ENCODE measurements around the gene CLSTN1. TPM values are rescaled to one million over a fixed set of nuclear protein-coding genes. Genes with fewer than 3 reads are reported as not detected.

CLSTN1 gene
- total and polyA plus RNA-seq, 5 experiments from 2014 or later: 10.7 to 63.1 (median 32.3) TPM

DNA sequence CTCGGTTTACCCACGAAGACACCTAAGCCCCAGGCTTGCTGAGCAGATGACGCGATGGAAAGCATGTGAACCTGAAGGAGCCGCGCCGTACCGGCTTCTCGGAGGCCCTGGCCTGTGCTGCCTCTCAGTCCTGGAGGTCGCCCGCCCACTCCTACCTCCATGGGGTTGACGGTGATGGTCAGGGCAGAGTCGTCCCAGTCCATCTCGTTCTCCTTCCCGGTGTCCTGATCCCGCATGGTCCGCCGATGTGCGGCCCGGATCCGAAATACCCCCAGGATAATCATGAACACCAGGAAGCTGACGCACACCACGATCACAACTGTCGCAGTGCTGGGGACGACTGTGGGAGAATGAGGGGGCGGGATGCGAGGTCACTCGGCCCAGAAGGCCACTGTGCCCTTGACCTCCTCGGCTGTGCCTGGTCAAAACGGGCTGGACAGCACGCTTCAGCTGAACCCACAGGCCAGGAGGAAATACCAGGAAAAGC lies 92.7 kb downstream of the CLSTN1 start:
- POLR2A ChIA-PET: interaction anchor here (0.8 to 38.5 kb wide), 5 partner anchors 9 to 103 kb away, joined by 3 to 1258 read pairs (median 11); no protein-coding TSS in a partner anchor
- no peak for ATAC-seq

DNA sequence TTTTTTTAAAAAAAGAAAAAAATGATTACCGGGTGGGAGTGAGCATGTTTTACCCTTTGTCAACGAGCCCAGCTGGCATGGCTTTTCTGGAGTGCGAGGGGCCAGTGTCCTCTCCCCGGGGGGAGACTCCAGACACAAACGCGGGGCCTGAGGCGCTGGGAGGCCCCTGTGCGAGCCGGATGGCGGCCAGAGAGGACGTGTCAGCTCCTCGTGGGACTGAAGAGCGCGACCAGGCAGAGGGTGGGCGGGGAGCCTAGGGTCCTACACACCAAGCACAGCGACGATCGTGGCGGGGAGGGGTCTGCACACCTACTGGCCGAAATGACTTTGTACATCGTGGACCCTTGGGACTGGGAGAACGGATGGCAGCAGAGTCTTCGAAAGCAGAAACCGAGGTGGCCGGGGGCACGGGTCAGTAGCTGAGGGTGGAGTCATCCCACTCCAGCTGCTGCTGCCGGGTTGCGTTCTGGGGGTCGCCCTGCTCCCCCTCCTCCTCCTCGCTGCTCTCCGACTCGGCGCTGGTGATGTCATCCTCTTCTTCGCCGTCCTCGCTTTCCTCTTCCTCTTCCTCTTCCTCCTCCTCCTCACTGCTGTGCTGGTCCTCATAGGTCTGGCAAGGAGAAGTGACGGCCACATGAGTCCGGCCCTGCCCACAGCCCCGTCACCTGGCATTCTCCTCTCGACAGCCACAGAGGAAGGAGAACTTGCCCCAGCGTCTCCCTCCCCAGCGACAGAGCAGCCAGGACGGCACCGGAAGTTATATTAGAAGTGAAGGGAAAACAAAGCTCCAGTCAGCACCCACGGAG lies 93.5 kb downstream of the CLSTN1 start:
- H3K4me1 Mint-ChIP-seq: peaks cover 35 to 84% (median 74%) of the 10 kb centered on the region in 4 donors
- H3K27me3 Mint-ChIP-seq: no peaks in the 10 kb centered on the region
- H3K9me3 Mint-ChIP-seq: no peaks in the 10 kb centered on the region
- peaks cover 0 to 84% (median 47%) of the 10 kb centered on the region in 3 donors for H3K36me3 Mint-ChIP-seq
- peak overlapping the region; percentile 25 to 82 (median 75) for H3K4me3 Mint-ChIP-seq
- H3K27ac Mint-ChIP-seq: peak overlapping the region in 9 of 10 donors; percentile 74 to 97 (median 92)
- ATAC-seq (no peak), DNase-seq (peak in 1 of 10 donors; percentile 64)
- POLR2A ChIA-PET: interaction anchor here (0.6 to 38.5 kb wide), 9 partner anchors 8 to 102 kb away, joined by 3 to 1258 read pairs (median 3); partner anchors contain the start of gene PIK3CD

More for the DNA sequence above, 92.7 kb downstream of the CLSTN1 start:
- Mint-ChIP-seq H3K4me1 (peaks cover 35 to 85% (median 74%) of the 10 kb centered on the region in 4 donors), H3K4me3 (peak overlapping the region in 8 of 10 donors; percentile 22 to 82 (median 76)), H3K9me3 (no peaks in the 10 kb centered on the region), H3K36me3 (peaks cover 0 to 87% (median 52%) of the 10 kb centered on the region in 3 donors), H3K27ac (peak overlapping the region; percentile 74 to 97 (median 91)), H3K27me3 (no peaks in the 10 kb centered on the region)
- DNase-seq: no peak

DNA sequence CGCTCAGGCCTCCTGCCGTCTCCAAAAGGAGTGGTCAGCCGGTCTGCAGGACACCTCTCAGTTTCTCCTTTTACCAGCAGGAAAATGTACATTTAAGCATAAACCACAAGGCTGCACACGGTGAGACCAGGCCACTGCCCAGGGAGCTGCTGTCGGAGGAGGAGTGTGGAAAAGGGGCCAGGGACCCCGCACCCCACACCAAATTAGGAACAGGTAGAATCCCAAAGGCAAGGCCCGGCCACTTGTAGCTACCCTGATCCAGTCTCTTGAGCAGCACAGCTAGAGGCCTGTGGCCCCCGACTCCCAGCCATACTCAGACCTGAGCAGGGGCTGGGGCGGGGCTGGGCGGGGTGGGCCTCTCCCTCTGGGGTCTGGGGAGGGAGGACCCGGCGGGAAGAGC lies 94.2 kb downstream of the CLSTN1 start:
- Mint-ChIP-seq H3K4me1 (peaks cover 40 to 85% (median 81%) of the 10 kb centered on the region in 4 donors), H3K9me3 (no peaks in the 10 kb centered on the region), H3K36me3 (peaks cover 0 to 86% (median 46%) of the 10 kb centered on the region in 3 donors), H3K27ac (peak overlapping the region; percentile 95 to 98 (median 96)), H3K27me3 (no peaks in the 10 kb centered on the region), H3K4me3 (peak overlapping the region in 8 of 10 donors; percentile 64 to 90 (median 82))
- ATAC-seq (no peak), DNase-seq (no peak)
- POLR2A ChIA-PET: interaction anchor here (0.6 to 38.5 kb wide), 10 partner anchors 8 to 102 kb away, joined by 3 to 1258 read pairs (median 3); partner anchors contain the start of gene PIK3CD

- H3K4me1 Mint-ChIP-seq: peaks cover 39 to 87% (median 84%) of the 10 kb centered on the region in 4 donors
- POLR2A ChIA-PET: interaction anchor here (0.6 to 38.5 kb wide), 9 partner anchors 9 to 101 kb away, joined by 3 to 1258 read pairs (median 5); partner anchors contain the start of gene PIK3CD
- ATAC-seq: peak; percentile 79 to 89
- H3K36me3 Mint-ChIP-seq: peaks cover 0 to 86% (median 48%) of the 10 kb centered on the region in 3 donors
- H3K4me3 Mint-ChIP-seq: peak overlapping the region; percentile 64 to 90 (median 82)
- peak overlapping the region; percentile 95 to 98 (median 96) for H3K27ac Mint-ChIP-seq
- no peaks in the 10 kb centered on the region for H3K9me3 Mint-ChIP-seq
- H3K27me3 Mint-ChIP-seq: no peaks in the 10 kb centered on the region
- peak in 9 of 10 donors; percentile 50 to 92 (median 74) for DNase-seq
These were observed 95.1 kb downstream of the CLSTN1 start for GRCh38 chr1:9728451-9729295.

- H3K27me3 Mint-ChIP-seq: no peaks in the 10 kb centered on the region
- peak overlapping the region; percentile 95 to 98 (median 96) for H3K27ac Mint-ChIP-seq
- H3K9me3 Mint-ChIP-seq: no peaks in the 10 kb centered on the region
- peaks cover 36 to 86% (median 78%) of the 10 kb centered on the region in 4 donors for H3K4me1 Mint-ChIP-seq
- ATAC-seq: no peak
- POLR2A ChIA-PET: interaction anchor here (0.6 to 38.5 kb wide), 11 partner anchors 10 to 218 kb away, joined by 3 to 1258 read pairs (median 4); partner anchors contain the start of gene PIK3CD
- no peak for DNase-seq
- peak overlapping the region; percentile 22 to 84 (median 79) for H3K4me3 Mint-ChIP-seq
- H3K36me3 Mint-ChIP-seq: peaks cover 0 to 88% (median 50%) of the 10 kb centered on the region in 3 donors
These were observed 96.7 kb downstream of the CLSTN1 start for GRCh38 chr1:9726905-9727595.

- peaks cover 0 to 87% (median 49%) of the 10 kb centered on the region in 3 donors for H3K36me3 Mint-ChIP-seq
- peak overlapping the region in 7 of 10 donors; percentile 28 to 84 (median 55) for H3K4me3 Mint-ChIP-seq
- H3K27ac Mint-ChIP-seq: peak overlapping the region in 9 of 10 donors; percentile 47 to 97 (median 83)
- no peak for ATAC-seq
- no peaks in the 10 kb centered on the region for H3K27me3 Mint-ChIP-seq
- no peaks in the 10 kb centered on the region for H3K9me3 Mint-ChIP-seq
- POLR2A ChIA-PET: interaction anchor here (0.6 to 38.5 kb wide), 5 partner anchors 18 to 98 kb away, joined by 3 to 1258 read pairs (median 27); partner anchors contain the start of gene PIK3CD
- H3K4me1 Mint-ChIP-seq: peaks cover 31 to 86% (median 76%) of the 10 kb centered on the region in 4 donors
- no peak for DNase-seq
These were observed 97.4 kb downstream of the CLSTN1 start for GRCh38 chr1:9726406-9726805.

GRCh38 chr1:9724706-9725476 lies 98.9 kb downstream of the CLSTN1 start:
- Mint-ChIP-seq H3K36me3 (peaks cover 0 to 89% (median 45%) of the 10 kb centered on the region in 3 donors), H3K4me1 (peaks cover 27 to 85% (median 71%) of the 10 kb centered on the region in 4 donors), H3K27me3 (no peaks in the 10 kb centered on the region), H3K4me3 (peak overlapping the region in 7 of 10 donors; percentile 10 to 83 (median 53)), H3K9me3 (no peaks in the 10 kb centered on the region), H3K27ac (peak overlapping the region; percentile 62 to 92 (median 84))
- POLR2A ChIA-PET: interaction anchor here (0.6 to 38.5 kb wide), 5 partner anchors 25 to 97 kb away, joined by 4 to 1258 read pairs (median 14); partner anchors contain the start of gene PIK3CD
- DNase-seq (peak; percentile 49 to 82 (median 68)), ATAC-seq (peak; percentile 13 to 16)

DNA sequence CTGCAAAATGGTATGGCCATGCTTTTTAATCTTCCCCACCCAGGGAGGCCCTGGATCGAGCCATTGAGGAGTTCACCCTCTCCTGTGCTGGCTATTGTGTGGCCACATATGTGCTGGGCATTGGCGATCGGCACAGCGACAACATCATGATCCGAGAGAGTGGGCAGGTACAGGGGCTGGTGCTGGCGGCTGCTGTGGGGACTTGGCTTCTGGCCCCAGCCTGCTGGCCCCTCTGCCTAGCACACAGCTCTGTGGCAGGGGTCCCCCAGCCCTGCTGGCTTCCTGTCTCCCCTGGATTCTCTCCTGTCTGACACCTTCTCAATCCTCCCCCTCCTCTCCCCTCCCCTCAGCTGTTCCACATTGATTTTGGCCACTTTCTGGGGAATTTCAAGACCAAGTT lies 99.8 kb downstream of the CLSTN1 start:
- Mint-ChIP-seq H3K4me3 (peak overlapping the region in 5 of 10 donors; percentile 30 to 77 (median 59)), H3K27me3 (no peaks in the 10 kb centered on the region), H3K9me3 (no peaks in the 10 kb centered on the region), H3K36me3 (peaks cover 0 to 90% (median 41%) of the 10 kb centered on the region in 3 donors), H3K27ac (peak overlapping the region in 9 of 10 donors; percentile 46 to 88 (median 78)), H3K4me1 (peaks cover 24 to 89% (median 73%) of the 10 kb centered on the region in 4 donors)
- no peak for ATAC-seq
- peak in 1 of 10 donors; percentile 42 for DNase-seq
- POLR2A ChIA-PET: interaction anchor here (0.6 to 38.5 kb wide), 6 partner anchors 24 to 365 kb away, joined by 3 to 1258 read pairs (median 10); partner anchors contain the start of gene PIK3CD

DNA sequence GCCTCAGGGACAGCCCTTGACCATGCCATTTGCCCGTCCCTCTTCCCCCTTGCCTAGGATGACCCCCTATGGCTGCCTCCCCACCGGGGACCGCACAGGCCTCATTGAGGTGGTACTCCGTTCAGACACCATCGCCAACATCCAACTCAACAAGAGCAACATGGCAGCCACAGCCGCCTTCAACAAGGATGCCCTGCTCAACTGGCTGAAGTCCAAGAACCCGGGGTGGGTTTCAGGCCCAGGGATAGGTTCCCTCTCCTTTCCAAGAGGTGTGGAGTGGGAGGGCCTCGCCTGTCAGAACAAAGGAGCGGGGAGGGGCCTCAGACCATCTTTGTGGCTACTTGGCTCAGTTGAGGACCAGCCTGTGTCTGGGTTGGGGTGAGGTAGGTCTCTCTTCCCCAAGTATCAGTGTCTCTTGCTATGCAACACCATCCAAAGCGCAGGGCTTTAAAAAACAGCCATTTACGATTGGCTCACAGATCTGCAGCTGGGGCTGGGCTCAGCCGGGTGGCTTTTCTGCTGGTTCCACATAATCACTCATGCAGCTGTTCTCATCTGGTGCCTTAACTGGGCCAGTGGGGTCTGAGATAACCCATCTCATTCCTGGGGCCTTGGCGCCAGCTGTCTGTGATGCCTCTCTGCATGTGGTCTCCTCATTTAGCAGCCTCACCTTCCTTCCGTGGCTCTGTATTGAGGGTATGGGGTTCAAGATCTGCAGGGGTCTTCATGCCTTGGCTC lies 100.5 kb downstream of the CLSTN1 start:
- peaks cover 20 to 86% (median 69%) of the 10 kb centered on the region in 4 donors for H3K4me1 Mint-ChIP-seq
- H3K4me3 Mint-ChIP-seq: peak overlapping the region in 5 of 10 donors; percentile 18 to 77 (median 53)
- no peaks in the 10 kb centered on the region for H3K27me3 Mint-ChIP-seq
- POLR2A ChIA-PET: interaction anchor here (0.6 to 38.5 kb wide), 7 partner anchors 24 to 366 kb away, joined by 3 to 1258 read pairs (median 14); partner anchors contain the start of gene PIK3CD
- H3K36me3 Mint-ChIP-seq: peaks cover 0 to 87% (median 40%) of the 10 kb centered on the region in 3 donors
- peak overlapping the region; percentile 2 to 94 (median 82) for H3K27ac Mint-ChIP-seq
- peak in 1 of 10 donors; percentile 58 for DNase-seq
- no peak for ATAC-seq
- no peaks in the 10 kb centered on the region for H3K9me3 Mint-ChIP-seq

DNA sequence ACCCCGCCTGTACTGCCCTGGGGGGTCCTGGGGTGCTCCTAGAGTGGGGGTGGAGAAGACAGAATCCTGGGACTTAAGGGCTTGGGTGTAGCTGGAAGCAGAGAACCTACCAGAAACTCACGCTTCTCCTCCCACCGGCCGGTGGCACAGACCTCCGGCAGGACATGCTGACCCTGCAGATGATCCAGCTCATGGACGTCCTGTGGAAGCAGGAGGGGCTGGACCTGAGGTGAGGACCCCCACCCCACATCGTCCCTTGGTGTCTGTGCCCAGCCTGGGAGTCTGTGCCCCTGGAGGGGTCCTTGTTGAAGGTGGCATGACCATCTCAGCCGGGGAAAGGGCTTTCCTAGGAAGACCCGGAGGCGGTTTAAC lies 101.4 kb downstream of the CLSTN1 start:
- DNase-seq: peak in 1 of 10 donors; percentile 57
- H3K27me3 Mint-ChIP-seq: no peaks in the 10 kb centered on the region
- POLR2A ChIA-PET: interaction anchor here (1.3 to 46.6 kb wide), 7 partner anchors 2 to 311 kb away, joined by 4 to 1258 read pairs (median 811); partner anchors contain the start of genes PIK3CD and UBE4B
- H3K4me1 Mint-ChIP-seq: peaks cover 24 to 86% (median 69%) of the 10 kb centered on the region in 4 donors
- no peak for ATAC-seq
- peaks cover 8 to 87% (median 43%) of the 10 kb centered on the region in 3 donors for H3K36me3 Mint-ChIP-seq
- peak overlapping the region in 9 of 10 donors; percentile 51 to 94 (median 82) for H3K27ac Mint-ChIP-seq
- H3K9me3 Mint-ChIP-seq: no peaks in the 10 kb centered on the region
- peak overlapping the region in 6 of 10 donors; percentile 47 to 87 (median 60) for H3K4me3 Mint-ChIP-seq

Measured in naive thymus-derived CD8-positive, alpha-beta T cell (primary cell).